NCI-H82 (cell line): Measurements from ENCODE around the gene HLA-DMA.
A peak's percentile ranks its signal among the peaks of the same experiment; 100 is the strongest.

ENCODE experiments used
- DNase-seq: peaks from one replicate; lab custom pipeline; 2025; lab: John Stamatoyannopoulos, UW

The HLA-DMA gene

DNA sequence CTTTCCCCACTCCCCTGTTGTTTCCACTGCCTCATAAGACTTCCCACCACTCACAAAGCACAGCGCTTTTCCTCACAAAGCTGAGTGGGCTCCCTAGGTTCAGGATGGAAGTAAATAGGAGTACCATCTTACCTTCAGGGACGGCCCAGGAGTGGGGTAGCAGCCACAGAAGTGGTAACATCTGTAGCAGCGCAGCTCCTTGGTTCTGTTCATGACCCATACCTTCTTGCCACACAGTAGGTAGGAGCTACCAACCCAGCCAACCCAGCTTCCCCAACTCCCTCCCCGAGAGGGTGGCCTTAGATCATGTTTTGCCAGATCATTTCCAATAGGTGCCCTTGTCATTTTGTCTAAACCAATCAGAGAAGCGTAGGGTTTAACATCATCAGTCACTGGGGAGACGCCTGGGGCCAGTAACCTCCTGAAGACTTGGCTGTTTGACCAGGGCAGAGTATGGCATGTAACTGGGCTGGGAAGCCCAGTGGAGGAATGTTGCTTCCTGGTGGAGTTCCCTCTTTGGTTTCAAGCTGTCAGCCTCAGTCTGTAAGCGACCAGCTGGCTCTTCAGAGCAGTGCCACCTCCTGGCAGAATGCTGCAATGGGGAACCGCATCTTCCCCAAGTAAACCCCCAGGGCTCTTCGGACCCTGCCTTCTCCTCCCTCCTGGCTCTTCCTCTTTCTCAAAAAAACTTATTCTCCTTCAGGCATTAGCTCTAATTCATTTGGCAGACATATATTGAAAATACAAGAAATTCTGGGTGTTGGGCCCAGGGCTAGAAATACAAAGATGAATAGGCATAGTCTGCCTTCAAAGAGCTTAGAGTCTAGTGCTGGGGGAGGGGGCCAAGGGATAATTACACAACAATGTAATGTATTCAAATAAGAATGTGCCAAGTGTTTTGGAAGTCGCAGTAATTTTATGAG lies at the start of gene HLA-DMA:
Gene HLA-DMA, minus strand, starts transcription at position 281 of the 923 bp plus-strand sequence. Its CDS starts 61 bp downstream, at position 220.
- DNase-seq = peak; percentile 86

DNA sequence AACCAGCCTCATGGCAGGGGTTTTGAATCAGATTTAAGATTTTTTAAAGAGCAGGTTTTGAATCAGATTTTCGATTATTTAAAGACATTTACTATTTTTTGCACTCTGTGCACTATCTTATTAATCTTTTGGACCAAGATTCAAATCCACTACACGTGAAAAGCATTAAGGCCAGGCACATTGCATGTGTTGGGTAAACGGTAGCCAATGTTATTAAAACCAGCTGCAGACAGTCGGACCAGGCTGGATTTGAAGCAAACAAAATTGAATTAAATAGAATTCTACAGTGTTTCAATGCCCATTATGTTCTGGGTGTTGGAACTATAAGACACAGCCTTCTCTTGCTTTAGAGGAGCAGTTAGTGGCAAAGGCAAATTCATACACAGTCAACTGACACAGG lies 48.8 kb upstream of the HLA-DMA start:
- DNase-seq = no peak

DNA sequence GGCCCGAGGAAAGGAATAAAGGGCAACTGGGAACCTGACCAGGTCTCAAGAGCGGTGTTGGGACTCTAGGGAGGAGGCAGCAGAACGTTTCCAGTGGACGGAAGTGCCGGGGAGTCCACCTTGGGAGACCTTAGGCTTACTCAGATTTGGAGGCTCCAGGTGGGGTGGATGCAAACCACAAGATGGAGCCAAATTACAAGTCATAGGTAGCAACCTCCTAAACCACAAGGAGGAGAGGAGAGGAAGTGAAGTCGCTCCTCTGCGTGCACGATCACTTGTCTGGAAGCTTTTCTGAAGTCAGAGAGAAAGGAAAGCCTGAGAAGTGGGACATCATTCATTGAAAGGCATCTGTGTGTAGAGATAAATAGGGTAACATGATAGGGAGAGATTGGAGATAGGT lies 47.2 kb upstream of the HLA-DMA start:
- DNase-seq = peak; percentile 59

DNA sequence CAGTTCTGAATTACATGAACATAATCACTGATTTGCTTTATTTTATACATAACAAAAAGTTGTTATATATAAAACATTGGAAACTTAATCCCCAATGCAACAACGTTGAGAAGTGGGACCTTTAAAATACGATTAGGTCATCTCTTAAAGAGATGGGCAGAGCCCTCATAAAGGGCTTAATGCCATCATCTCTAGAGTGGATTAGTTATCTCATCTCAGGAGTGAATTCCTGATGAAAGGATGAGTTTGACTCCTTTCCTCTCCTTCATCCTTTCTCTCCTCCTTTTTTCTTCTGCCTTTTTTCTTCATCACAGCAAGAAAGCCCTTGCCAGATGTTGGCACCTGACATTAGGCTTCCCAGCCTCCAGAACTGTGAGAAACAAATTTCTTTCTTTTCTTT lies 42.6 kb upstream of the HLA-DMA start:
- peak; percentile 56 for DNase-seq

DNA sequence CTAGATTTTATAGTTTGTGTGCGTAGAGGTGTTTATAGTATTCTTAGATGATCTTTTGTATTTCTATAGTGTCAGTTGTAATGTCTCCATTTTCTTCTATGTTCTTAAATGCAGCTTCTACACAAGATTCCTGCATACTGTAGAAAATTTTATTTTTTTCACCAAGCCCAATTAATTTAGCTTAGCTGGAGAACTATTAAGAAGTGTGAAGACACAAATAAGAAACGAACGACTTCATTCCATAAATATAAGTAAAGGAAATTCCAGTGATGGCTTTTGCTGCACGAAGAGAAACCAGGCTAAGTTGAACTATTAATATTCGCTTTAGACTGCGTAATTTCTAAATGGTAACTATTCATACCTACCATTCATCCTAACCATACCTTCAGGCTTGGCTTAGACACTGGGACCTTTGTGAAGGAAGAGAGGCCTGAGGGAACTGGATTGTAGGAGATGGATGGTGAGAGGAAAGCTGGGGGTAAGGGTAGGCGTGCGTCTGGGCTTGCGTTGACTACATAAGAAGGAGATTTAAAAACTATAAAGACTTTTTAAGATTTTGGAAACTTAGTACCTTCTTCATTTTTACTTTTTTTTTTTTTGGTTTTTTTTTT lies 40.6 kb upstream of the HLA-DMA start:
- no peak for DNase-seq

DNA sequence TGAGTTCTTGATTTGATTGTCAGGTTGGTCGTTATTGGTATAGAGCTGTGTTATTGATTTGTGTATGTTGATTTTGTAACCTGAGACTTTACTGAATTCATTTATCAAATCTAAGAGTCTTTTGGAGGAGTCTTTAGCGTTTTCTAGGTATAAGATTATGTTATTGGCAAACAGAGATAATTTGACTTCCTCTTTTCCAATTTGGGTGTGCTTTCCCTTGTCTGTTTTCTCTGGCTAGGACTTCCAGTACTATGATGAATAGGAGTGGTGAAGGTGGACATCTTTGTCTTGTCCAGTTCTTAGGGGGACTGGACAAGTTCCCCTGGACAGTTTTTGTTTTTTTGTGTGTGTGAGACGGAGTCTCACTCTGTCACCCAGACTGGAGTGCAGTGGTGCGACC lies 39.1 kb upstream of the HLA-DMA start:
- DNase-seq = no peak

DNA sequence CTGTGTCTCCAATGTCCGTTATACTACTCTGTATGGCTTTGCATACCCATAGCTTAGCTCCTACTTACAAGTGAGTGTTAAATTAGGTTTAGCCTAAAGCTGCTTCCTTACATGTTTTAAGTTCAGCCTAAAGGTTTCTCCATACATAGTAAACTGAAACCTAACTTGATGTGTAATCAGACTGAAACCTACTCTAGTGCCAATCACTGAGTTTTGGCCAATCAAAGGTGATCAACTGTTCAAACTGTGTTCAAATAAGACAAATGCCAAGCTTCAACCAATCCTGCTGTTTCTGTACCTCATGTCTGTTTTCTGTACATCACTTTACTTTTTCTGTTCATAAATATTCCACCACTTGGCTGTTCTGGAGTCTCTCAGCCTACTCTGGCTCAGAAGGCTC lies 36.5 kb upstream of the HLA-DMA start:
- DNase-seq = no peak

DNA sequence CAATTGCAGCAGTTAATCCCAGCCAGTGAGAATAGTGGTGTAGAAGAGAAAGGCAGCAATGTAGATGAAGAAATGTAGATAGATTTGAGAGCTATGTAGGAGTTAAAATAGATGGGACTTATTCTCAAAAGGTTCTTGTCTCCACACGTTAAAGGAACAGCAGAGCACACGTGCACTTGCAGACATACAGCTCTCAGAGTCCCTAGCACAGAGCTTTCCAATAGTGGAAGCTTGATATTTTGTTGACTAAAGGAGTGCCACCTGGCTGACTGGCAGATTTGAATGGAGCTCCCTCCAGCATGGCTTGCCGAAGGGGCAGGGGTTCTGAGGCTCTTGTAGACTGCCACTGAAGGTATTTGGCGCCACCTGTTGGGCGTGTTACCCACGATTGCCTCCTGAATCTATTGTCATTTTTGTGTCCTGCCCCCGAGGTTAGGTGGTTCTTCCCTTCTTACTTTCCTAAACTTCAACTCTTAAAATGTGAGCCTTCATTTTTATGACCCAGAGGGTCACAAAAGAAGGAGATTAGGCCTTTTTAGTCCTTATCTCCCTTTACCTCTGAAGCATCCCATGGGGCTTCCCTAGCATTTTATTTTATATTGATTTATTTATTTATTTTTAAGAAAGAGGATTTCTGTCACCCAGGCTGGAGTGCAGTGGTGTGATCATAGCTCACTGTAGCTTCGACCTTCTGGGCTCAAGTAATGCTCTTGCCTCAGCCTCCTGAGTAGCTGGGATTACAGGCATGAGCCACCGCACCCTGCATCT lies 31.9 kb upstream of the HLA-DMA start:
- DNase-seq = peak; percentile 95

DNA sequence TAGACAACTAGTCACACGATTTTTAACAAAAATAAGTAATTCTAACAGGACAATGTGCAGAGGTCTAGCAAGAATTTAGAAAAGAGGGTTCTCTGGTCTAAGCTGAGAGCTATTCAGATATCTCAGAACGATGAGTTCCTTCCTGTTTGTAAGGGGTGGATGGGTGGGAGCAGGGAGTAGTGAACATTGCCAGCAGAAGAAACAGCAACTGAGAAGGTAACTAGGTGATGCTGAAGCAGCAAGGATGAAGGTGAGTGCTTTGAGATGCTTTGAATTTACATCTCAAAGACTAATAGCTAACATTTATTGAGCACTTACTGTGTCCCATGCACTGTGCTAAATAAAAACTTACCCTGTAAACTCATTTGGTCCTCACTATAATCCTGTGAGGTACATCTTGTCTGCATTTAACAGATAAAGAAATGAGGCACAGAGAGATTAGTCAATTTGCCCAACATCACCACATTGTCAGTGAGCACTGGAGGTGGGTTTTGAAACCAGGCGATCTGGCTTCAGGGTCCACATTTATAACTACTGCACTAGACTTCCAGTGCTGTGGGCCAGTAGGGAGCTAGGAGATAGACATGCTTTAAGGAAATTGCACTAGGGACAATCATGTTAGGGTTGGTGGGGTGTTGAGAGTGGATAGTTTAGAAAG lies 31.2 kb upstream of the HLA-DMA start:
- DNase-seq = no peak

DNA sequence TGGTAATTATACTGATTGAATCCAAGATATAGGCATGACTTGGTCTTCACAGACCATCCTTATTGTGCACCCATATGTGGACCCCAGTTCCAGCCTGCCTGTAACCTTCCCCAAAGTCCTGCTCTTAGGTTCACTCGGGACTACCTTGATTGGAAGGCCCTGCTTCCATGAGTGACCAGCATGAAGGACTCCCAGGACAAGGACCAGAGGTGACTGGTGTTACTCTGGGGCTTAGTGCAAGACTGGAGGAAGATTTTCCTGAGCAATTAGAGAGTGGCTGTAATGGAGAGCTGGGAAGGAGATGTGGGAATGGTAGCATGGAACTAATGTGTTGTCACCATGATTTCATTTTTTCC lies 30.6 kb upstream of the HLA-DMA start:
- no peak for DNase-seq

DNA sequence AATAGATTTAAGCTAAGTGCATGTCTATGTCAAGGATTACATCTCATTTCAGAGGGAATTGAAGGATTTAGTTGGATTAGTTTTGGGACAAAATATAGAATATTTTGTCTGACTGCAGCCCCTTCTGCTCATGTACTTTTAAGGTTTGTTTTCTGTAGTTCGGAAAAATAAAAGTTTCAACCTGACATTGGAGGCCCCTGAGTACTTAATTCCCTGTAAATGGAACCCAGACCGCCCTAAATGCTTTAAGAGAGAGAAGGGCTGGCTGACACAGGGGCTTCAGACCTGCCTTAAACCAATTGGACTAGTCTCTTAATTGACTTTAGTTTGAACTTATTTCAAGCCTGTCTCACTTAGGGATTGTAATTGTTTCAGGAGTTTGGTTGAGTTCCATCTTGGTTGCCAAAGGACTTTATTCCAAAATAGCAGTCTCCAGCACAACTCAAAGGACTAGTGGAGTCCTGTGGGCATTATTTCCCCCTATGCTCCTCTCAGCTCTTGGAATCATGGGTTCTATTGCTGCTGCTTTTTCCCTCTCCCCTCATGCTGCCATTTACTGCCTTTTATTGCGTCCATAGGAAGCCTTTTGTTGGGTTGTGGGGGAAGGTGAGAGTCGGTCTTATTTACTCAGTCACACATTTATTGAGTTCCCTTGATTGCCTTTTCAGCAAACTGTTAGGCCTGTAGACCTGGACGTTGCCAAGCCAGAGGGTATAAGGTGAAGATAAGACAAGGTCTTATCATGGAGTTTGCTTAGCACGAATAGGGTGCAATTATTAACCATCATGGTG lies 30.0 kb upstream of the HLA-DMA start:
- DNase-seq = peak; percentile 88

DNA sequence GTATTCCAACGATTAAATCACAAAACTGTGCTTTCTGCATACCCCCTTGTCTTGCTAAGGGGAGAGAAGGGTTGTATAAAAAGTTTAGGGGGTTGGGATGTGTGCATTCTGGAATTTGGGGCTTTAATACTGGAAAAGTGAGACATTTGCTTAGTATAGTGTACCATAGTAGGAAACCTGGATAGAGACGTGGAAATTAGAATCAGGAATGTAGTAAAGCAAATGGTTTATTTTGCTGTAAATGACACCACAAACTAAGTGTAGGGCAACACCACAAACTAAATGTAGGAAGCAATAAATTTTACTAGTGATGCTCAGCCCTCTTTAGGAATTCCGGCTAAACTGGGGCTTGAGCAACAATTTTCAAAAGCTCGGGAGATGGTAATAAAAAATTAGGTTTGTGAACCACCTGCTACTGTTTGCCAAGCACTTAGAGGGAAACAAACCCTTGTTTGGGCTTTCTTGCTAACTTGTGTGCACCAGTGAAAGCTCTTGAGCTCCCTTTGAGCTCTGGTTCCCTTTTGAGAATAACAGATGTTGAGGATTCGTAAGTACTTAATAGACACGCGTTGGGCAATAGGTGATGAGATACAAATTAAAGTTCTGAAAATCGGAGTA lies 29.3 kb upstream of the HLA-DMA start:
- DNase-seq = peak; percentile 91

DNA sequence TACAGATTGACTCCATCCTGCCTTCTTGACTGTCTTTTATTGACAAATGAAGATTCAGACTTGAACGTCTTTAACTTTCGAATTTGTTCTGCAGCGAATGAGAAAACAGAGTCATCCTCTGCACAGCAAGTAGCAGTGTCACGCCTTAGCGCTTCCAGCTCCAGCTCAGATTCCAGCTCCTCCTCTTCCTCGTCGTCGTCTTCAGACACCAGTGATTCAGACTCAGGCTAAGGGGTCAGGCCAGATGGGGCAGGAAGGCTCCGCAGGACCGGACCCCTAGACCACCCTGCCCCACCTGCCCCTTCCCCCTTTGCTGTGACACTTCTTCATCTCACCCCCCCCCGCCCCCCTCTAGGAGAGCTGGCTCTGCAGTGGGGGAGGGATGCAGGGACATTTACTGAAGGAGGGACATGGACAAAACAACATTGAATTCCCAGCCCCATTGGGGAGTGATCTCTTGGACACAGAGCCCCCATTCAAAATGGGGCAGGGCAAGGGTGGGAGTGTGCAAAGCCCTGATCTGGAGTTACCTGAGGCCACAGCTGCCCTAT lies 27.7 kb upstream of the HLA-DMA start:
- peak; percentile 50 for DNase-seq

DNA sequence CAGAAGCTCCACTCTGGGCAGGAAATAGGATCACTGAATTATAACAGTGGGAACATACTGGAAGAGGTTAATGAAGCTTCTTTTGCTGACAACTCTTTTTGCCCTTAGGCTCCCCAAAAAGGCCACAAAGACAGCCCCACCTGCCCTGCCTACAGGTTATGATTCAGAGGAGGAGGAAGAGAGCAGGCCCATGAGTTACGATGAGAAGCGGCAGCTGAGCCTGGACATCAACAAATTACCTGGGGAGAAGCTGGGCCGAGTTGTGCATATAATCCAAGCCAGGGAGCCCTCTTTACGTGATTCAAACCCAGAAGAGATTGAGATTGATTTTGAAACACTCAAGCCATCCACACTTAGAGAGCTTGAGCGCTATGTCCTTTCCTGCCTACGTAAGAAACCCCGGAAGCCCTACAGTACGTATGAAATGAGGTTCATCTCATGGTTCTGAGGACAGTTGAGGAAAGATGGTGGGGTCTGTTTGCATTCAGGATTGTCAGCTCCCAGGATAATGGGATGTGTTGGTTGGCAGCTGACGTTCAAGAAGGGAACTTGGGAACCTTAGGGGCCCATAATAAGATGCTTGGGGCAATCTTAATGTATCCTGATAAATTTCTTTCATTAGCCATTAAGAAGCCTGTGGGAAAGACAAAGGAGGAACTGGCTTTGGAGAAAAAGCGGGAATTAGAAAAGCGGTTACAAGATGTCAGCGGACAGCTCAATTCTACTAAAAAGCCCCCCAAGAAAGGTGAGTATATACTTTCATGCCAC lies 27.0 kb upstream of the HLA-DMA start:
- no peak for DNase-seq

DNA sequence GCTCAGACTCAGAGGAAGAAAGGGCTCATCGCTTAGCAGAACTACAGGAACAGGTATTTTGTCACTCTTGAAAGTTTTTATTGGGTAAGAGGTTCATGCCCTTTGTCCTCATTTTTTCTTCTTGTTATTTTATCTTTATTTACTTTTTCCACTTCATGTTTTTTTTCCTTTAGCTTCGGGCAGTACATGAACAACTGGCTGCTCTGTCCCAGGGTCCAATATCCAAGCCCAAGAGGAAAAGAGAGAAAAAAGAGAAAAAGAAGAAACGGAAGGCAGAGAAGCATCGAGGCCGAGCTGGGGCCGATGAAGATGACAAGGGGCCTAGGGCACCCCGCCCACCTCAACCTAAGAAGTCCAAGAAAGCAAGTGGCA lies 25.0 kb upstream of the HLA-DMA start:
- DNase-seq = no peak

DNA sequence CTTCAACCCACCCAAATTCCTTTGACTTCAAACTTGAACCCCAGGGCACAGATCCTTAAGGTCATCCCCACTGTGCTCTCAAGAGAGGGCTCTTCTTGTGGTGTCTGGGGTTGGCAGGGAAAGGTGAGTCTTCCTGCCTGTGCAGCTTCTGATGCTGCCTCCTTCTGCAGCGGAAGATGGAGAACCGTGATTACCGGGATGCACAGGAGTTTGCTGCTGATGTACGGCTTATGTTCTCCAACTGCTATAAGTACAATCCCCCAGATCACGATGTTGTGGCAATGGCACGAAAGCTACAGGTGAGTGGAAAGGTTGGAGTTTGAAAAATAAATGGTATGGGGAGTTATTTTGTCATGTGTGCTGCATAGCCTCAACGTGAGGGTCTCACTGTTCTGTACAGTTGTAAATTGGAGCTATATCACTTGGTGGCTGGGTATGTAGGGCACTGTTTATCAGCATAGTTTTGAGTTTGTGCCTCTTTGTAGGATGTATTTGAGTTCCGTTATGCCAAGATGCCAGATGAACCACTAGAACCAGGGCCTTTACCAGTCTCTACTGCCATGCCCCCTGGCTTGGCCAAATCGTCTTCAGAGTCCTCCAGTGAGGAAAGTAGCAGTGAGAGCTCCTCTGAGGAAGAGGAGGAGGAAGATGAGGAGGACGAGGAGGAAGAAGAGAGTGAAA lies 24.5 kb upstream of the HLA-DMA start:
- no peak for DNase-seq

DNA sequence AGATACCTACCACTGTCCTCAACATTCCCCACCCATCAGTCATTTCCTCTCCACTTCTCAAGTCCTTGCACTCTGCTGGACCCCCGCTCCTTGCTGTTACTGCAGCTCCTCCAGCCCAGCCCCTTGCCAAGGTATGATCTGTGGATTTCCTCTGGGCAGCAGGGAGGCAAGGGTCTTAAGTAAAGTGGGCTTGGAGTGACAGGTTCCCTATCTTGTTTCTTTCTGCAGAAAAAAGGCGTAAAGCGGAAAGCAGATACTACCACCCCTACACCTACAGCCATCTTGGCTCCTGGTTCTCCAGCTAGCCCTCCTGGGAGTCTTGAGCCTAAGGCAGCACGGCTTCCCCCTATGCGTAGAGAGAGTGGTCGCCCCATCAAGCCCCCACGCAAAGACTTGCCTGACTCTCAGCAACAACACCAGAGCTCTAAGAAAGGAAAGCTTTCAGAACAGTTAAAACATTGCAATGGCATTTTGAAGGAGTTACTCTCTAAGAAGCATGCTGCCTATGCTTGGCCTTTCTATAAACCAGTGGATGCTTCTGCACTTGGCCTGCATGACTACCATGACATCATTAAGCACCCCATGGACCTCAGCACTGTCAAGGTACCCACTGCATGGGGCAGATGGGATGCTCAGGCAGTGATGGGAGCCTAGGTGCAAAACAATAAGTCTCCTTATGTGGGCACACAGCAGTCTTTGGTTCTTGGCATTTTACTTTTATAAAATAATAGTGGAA lies 23.6 kb upstream of the HLA-DMA start:
- DNase-seq = no peak

DNA sequence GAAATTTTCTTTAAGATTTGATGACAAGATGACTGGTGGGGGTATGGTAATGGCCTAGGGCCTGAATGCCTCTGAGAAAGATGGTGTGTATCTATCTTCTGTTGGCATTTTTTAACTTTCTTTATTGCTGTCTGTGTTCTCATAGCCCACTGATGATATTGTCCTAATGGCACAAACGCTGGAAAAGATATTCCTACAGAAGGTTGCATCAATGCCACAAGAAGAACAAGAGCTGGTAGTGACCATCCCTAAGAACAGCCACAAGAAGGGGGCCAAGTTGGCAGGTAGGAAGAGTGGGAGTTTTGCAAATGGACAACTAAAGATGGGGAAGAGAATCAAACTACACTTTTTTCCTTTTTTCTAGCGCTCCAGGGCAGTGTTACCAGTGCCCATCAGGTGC lies 23.0 kb upstream of the HLA-DMA start:
- no peak for DNase-seq
